Ramos (cell line): ENCODE results near the gene MAP1A.
"Not testable (repeated sequence)": the region's sequence is repeated elsewhere in the genome, so short reads cannot be mapped to it uniquely, and the experiment has no call there.

Source experiments
- in situ Hi-C: fragments of 300-500 bp; cut with MboI; formaldehyde crosslinking; loops from one replicate; pipeline ENCODE4 v1.14.3; 2022; ENCODE audit warnings: low sequenced_read_pairs; ENCODE audit not compliant: unreplicated experiment

Gene MAP1A

GRCh38 chr15:43528542-43529007 is 11.2 kb downstream of the MAP1A start:
- in situ Hi-C loops, result no loop called here

- in situ Hi-C loops, result no loop called here
Observed at GRCh38 chr15:43529141-43529540, 11.7 kb downstream of the MAP1A start.

DNA sequence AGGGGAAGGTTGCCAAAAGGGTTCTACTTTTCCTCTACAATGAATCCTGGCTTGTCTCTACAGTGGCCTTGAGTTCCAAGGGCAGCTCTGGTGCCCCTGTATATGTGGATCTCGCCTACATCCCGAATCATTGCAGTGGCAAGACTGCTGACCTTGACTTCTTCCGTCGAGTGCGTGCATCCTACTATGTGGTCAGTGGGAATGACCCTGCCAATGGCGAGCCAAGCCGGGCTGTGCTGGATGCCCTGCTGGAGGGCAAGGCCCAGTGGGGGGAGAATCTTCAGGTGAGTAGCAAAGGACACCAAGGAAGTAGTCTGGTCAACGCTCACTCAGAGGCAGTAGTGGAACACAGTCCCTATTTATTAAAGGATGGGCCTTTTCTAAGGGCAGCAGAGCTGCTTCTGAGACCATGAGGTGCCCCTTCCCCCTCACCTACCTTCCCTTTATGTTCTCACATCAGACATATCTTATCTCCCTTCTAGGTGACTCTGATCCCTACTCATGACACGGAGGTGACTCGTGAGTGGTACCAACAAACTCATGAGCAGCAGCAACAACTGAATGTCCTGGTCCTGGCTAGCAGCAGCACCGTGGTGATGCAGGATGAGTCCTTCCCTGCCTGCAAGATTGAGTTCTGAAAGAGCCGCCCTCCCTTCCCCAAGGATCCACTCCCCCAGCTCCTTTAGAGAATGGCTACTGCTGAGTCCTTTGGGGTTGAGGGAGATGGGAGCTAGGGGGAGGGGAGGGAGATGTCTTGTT is 12.4 kb downstream of the MAP1A start:
- in situ Hi-C loops, result no loop called here

DNA sequence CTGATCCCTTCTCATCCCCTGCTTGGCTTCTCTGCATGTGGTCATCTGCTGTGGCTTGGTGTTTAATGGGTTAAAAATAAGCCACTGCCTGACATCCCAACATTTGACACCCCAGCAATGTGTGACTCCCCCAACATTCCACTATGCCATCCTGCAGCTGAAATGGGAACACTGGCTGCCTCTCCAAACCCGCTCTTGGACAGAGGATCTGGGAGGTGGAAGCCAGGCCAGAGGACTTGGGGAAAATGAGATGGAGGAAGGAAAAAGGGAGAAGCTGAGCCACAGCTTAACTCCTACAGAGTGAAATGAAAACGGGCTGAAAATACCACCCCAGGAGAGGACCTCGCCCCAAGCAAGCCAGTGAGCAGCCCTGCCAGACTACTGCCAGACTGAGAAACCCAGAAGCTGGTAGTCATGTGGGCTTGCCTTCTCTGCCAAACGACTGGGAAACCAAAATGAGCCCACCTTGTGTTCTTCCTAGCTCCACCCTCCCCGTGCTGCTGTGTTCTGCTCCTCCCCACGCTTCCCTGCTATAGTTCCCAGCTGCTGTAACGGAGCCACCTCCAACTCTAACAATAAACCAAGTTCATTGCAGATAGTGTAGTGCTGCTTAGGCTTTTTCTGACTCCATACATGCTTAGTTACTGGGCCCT is 13.7 kb downstream of the MAP1A start:
- in situ Hi-C loops, result no loop called here

DNA sequence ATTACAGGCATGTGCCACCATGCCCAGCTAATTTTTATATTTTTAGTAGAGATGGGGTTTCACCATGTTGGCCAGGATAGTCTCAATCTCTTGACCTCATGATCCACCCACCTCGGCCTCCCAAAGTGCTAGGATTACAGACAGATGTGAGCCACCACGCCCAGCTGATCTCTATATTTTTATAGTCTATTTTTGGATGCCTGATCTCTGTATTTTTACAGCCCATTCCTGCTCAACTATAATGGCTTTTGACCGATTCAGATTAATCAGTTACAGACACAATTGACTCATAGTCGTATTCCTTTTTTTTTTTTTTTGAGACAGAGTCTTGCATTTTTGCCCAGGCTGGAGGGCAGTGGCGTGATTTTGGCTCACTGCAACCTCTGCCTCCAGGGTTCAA is 15.4 kb downstream of the MAP1A start:
- in situ Hi-C loops, result not testable (repeated sequence)

- in situ Hi-C loops, result no loop called here
Observed at GRCh38 chr15:43534897-43535296, 17.5 kb downstream of the MAP1A start.

GRCh38 chr15:43538091-43538490 is 20.7 kb downstream of the MAP1A start:
- in situ Hi-C loops, result no loop called here

DNA sequence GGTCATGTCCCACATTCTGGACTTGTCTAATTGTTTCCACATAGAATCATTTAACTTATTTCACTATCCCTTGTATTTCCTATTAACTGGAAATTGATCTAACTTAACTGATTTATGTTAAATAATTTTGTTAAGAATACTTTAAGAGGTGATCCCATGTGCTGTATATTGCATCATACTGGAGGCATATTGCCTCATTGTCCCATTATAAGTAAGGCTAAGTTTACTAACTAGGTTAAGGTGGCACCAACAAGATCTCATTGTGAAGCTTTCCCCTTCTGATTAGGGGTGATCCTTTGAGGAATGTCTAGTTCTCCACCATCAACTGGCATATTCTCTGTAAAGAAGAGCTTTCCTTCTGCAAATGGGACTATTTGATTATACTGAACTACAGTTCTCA is 24.4 kb downstream of the MAP1A start:
- in situ Hi-C loops, result no loop called here

DNA sequence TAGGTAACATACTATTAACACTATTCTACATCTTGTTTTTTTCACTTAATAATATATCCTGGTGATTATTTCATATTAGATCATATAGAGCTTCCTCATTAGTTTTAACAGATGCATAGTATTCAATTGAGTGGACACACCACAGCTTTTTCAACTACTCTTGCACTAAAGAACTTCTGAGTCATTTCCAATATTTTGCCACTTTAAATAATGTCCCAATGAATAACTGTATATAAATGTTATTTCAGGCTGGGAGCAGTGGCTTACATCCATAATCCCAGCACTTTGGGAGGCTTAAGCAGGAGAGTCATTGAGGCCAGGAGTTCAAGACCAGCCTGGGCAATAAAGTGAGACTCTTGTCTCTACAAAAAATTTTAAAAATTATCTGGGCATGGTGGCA is 26.9 kb downstream of the MAP1A start:
- in situ Hi-C loops, result no loop called here

DNA sequence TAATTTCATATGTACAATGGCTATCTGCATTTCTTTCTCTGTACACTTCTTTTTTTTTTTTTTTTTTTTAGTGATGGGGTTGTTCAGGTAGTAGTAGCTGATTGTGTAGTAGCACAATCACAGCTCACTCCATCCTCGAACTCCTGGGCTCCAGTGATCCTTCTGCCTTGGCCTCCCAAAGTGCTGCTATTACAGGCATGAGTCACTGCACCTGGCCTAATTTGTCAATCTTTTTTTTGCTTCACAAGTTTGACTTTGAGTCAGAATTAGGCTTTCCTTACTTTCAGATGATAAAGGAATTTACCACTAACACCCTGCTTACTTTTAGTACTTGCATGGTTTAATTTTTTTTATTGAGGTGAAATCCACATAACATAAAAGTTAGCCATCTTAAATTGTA is 28.0 kb downstream of the MAP1A start:
- in situ Hi-C loops, result no loop called here

- in situ Hi-C loops, result no loop called here
Observed at GRCh38 chr15:43547539-43547938, 30.1 kb downstream of the MAP1A start.

DNA sequence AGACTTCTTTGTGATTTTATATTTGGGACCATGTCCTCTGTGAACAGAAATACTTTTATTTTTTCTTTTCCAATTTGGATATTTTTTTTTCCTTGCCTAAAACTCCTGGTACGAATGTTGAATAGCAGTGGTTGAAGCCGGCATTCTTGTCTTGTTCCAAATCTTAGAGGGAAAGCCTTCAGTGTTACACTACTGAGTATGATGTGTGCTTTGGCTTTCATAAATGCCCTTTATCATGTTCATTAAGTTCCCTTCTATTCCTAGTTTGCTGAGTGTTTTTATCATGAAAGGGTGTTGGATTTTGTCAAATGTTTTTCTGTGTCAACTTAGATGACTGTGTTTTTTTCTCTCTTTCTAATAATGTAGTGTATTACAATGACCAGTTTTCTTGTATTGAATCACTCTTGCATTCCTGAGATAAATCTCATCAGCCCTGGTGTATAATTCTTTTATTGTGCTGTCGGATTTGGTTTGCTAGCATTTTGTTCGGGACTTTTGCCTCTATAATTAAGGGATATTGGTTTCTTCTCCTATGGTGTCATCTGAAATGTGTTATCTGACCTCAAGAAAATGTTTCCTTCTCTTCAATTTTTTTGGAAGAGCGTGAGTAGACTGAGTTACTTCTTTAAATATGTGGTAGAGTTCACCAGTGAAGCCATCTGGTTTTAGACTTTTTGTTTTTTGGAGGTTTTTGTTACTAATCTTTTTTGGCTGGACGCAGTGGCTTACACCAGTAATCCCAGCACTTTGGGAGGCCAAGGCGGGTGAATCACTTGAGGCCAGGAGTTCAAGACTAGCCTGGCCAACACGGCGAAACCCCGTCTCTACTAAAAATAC is 33.3 kb downstream of the MAP1A start:
- in situ Hi-C loops, result no loop called here

GRCh38 chr15:43552256-43552655 is 34.8 kb downstream of the MAP1A start:
- in situ Hi-C loops, result no loop called here

GRCh38 chr15:43552986-43553385 is 35.6 kb downstream of the MAP1A start:
- in situ Hi-C loops, result no loop called here

- in situ Hi-C loops, result not testable (repeated sequence)
Observed at GRCh38 chr15:43562753-43563152, 45.3 kb downstream of the MAP1A start.

- in situ Hi-C loops, result not testable (repeated sequence)
Observed at GRCh38 chr15:43563793-43564192, 46.4 kb downstream of the MAP1A start.

- in situ Hi-C loops, result not testable (repeated sequence)
Observed at GRCh38 chr15:43566615-43567014, 49.2 kb downstream of the MAP1A start.

GRCh38 chr15:43574607-43575006 is 57.2 kb downstream of the MAP1A start:
- in situ Hi-C loops, result not testable (repeated sequence)
